ENCODE data around the gene ACSM3.
"Not testable (repeated sequence)": the region's sequence is repeated elsewhere in the genome, so short reads cannot be mapped to it uniquely, and the experiment has no call there.

Gene ACSM3

GRCh38 chr16:20763461-20764232 is at the start of gene ACSM3:
Gene ACSM3 (plus strand): TSS chr16:20764014. CDS start chr16:20770035, 6,021 bp downstream.
- peaks cover 17% of the 10 kb centered on the region for H3K4me1 Mint-ChIP-seq
- peak within 1 kb of the TSS; percentile 70 for H3K4me3 Mint-ChIP-seq
- H3K36me3 Mint-ChIP-seq: no peaks in the 10 kb centered on the region
- peak within 1 kb of the TSS; percentile 83 for H3K27ac Mint-ChIP-seq
- no peaks in the 10 kb centered on the region for H3K9me3 Mint-ChIP-seq
- DNase-seq (ENCODE audit: low spot score in 2 of 2): peak; percentile 22 to 78
- ATAC-seq: peak; percentile 98

DNA sequence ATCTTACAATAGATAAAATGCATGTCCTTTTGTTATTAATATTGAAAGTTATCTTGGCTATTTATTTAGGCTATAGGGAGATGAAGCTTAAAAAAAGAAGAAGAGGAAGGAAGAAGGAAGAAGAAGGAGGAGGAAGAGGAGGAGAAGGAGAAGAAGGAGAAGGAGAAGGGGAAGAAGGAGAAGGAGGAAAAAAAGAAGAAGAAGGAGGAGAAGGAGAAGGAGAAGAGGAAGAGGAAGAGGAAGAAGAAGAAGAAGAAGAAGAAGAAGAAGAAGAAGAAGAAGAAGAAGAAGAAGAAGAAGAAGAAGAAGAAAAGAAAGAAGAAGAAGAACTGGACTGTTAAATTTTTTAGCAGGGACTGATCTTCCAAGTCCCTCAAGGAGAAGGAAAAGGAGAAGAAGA is 46.1 kb upstream of the ACSM3 start:
- ATAC-seq; H3K4me3 Mint-ChIP-seq; H3K36me3 Mint-ChIP-seq; H3K4me1 Mint-ChIP-seq; DNase-seq (ENCODE audit: low spot score in 2 of 2); H3K27ac Mint-ChIP-seq; H3K9me3 Mint-ChIP-seq: not testable (repeated sequence)

DNA sequence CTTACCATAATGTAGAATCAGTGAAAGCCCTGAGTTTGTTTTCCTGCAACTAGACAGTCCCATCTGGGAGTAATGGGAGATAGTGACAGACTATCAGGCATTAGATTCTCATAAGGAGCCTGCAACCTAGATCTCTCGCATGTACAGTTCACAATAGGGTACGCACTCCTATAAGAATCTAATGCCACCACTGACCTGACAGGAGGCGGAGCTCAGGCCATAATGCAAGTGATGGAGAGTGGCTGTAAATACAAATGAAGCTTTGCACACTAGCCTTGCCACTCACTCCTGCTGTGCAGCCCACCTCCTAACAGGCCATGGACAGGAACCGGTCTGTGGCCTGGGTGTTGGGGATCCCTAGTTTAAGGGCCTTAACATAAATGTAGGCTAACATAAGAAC is 43.6 kb upstream of the ACSM3 start:
- no peak overlapping the region for H3K27ac Mint-ChIP-seq
- ATAC-seq (no peak), DNase-seq (ENCODE audit: low spot score in 2 of 2) (no peak)
- H3K4me1 Mint-ChIP-seq: no peaks in the 10 kb centered on the region
- no peak overlapping the region for H3K4me3 Mint-ChIP-seq
- H3K36me3 Mint-ChIP-seq: no peaks in the 10 kb centered on the region
- no peaks in the 10 kb centered on the region for H3K9me3 Mint-ChIP-seq

DNA sequence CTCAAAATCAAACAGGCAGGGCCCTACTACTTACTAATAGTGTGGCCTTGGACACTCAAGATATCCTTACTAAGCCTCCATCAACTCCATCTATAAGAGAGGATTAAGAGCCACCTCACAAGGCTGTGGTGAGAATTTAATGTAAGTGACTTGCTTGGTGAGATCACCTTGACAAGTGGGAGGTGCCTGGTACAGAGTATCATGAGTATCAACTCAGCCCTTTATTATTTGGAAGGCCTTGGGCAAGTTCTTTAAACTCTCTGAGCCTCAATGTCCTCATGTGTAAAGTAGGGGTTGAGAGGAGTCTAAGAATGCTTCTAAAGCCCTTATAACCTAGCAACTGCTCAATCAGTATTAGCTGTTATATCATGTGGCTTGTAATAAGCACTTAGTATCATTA is 37.2 kb upstream of the ACSM3 start:
- H3K27ac Mint-ChIP-seq: no peak overlapping the region
- no peaks in the 10 kb centered on the region for H3K9me3 Mint-ChIP-seq
- no peak overlapping the region for H3K4me3 Mint-ChIP-seq
- DNase-seq (ENCODE audit: low spot score in 2 of 2): no peak
- H3K36me3 Mint-ChIP-seq: no peaks in the 10 kb centered on the region
- ATAC-seq: no peak
- no peaks in the 10 kb centered on the region for H3K4me1 Mint-ChIP-seq

- Mint-ChIP-seq H3K36me3 (no peaks in the 10 kb centered on the region), H3K27ac (no peak overlapping the region), H3K4me1 (no peaks in the 10 kb centered on the region), H3K4me3 (no peak overlapping the region), H3K9me3 (no peaks in the 10 kb centered on the region)
- DNase-seq (ENCODE audit: low spot score in 2 of 2) (no peak), ATAC-seq (no peak)
These were observed 36.6 kb upstream of the ACSM3 start for GRCh38 chr16:20727181-20727580.

DNA sequence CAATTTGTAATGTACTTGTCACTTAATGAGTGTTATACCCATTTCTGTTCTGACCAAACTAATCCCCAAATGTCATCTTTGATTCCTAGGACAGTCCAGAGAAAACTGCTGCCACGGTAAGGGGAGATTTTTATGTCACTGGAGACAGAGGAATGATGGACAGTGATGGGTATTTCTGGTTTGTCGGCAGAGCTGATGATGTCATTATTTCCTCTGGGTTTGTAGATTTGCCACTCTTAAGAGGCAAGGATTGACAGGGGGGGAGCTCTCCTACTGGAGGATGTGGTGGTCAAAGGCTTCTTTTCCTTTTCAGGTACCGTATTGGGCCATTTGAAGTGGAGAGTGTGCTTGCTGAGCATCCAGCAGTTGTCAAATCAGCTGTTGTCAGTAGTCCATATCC is 34.7 kb upstream of the ACSM3 start:
- H3K4me3 Mint-ChIP-seq: no peak overlapping the region
- no peaks in the 10 kb centered on the region for H3K9me3 Mint-ChIP-seq
- ATAC-seq (no peak), DNase-seq (ENCODE audit: low spot score in 2 of 2) (no peak)
- H3K4me1 Mint-ChIP-seq: no peaks in the 10 kb centered on the region
- H3K27ac Mint-ChIP-seq: no peak overlapping the region
- H3K36me3 Mint-ChIP-seq: peaks cover 7% of the 10 kb centered on the region

- Mint-ChIP-seq H3K4me1 (peaks cover 6% of the 10 kb centered on the region), H3K36me3 (peaks cover 57% of the 10 kb centered on the region), H3K27ac (peak overlapping the region; percentile 30), H3K4me3 (no peak overlapping the region), H3K9me3 (no peaks in the 10 kb centered on the region)
- no peak for ATAC-seq
- no peak for DNase-seq (ENCODE audit: low spot score in 2 of 2)
These were observed 29.8 kb upstream of the ACSM3 start for GRCh38 chr16:20734056-20734455.

GRCh38 chr16:20734782-20735181 is 29.0 kb upstream of the ACSM3 start:
- Mint-ChIP-seq H3K4me3 (no peak overlapping the region), H3K27ac (peak overlapping the region; percentile 74), H3K4me1 (peaks cover 6% of the 10 kb centered on the region), H3K36me3 (peaks cover 61% of the 10 kb centered on the region), H3K9me3 (no peaks in the 10 kb centered on the region)
- ATAC-seq: no peak
- DNase-seq (ENCODE audit: low spot score in 2 of 2): no peak

DNA sequence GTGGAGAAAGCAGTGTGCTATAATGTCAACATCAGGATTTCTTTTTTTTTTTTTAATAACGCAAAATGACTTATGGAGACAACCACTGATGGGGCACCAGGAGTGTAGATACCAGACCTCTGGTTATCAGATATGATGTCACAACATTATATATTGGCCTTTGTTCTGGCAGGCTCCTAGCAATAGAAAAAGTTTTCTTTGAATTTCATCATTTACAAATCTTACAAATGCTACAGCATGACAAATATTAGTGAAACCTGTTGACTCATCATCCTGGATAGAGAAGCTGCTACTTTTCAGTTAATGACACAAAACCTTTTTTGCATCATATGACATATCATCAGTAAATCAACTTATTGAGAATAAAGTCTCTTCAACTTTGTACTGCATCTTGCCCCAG is 28.3 kb upstream of the ACSM3 start:
- ATAC-seq: peak; percentile 54
- H3K4me3 Mint-ChIP-seq: no peak overlapping the region
- H3K9me3 Mint-ChIP-seq: no peaks in the 10 kb centered on the region
- peaks cover 10% of the 10 kb centered on the region for H3K4me1 Mint-ChIP-seq
- H3K36me3 Mint-ChIP-seq: peaks cover 68% of the 10 kb centered on the region
- peak overlapping the region; percentile 74 for H3K27ac Mint-ChIP-seq
- no peak for DNase-seq (ENCODE audit: low spot score in 2 of 2)

DNA sequence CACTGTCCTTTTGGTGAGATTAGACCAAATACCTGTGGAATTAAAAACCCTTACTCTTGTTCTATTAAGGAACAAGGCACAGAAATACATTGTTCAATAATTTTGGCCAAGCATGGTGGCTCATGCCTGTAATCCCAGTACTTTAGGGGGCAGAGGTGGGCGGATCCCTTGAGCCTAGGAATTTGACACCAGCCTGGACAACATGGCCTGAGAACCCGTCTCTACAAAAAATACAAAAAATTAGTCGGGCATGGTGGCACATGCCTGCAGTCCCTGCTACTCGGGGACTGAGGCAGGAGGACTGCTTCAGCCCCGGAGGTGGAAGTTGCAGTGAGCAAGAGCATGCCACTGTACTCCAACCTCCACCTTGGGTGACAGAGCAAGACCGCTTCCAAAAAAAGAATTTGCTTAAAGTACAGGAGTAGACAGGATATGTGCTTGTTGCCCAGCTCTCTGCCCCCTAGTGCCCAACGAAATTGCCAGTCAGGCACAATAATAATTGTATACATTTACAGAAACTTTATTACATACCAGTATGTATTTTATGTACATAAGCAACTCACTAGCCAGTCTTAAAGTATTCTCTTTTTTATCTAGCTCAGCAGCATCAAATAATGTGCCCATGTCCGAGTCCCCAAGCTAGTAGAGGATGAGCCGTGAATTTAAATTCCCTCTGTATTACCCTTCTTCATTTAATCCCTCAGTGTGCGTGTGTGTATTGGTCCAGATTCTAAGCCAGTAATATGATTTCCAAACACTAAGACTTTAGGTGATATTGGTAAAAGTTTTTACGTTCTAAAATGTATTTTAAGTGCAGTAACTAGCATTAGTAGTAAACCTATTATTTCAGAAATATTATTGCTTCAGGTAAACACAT is 23.6 kb upstream of the ACSM3 start:
- Mint-ChIP-seq H3K4me1 (peaks cover 13% of the 10 kb centered on the region), H3K36me3 (peaks cover 66% of the 10 kb centered on the region), H3K27ac (peak overlapping the region; percentile 90), H3K9me3 (no peaks in the 10 kb centered on the region), H3K4me3 (peak overlapping the region; percentile 85)
- ATAC-seq (no peak), DNase-seq (ENCODE audit: low spot score in 2 of 2) (no peak)

DNA sequence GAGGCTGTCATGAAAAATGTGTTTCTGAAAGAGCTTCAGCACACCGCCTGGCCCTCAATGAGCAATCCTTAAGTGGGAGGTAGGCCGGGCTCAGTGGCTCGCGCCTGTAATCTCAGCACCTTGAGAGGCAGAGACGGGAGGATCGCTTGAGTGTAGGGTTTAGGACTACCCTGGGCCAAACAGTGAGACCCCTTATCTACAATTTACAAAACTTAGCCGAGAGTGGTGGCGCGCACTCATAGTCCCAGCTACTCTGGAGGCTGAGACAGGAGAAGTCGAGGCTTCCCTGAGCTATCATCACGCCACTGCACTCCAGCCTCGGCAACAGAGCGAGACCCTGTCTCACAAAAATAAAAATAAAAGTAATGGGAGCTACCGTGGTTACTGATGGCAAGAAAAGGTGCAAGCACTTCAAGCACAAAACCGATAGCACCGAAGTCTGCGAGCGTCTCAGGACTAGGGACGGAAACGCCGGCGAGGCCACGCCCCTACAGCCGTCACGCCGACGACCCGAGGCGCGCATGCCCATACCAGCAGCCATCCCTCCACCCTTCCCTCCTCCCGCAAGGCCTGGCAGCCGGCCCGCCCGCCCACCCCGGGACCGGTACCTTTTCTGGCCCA is 22.8 kb upstream of the ACSM3 start:
- ATAC-seq (peak; percentile 89), DNase-seq (ENCODE audit: low spot score in 2 of 2) (peak; percentile 81 to 94)
- peak overlapping the region; percentile 85 for H3K4me3 Mint-ChIP-seq
- H3K9me3 Mint-ChIP-seq: no peaks in the 10 kb centered on the region
- peaks cover 59% of the 10 kb centered on the region for H3K36me3 Mint-ChIP-seq
- peaks cover 13% of the 10 kb centered on the region for H3K4me1 Mint-ChIP-seq
- H3K27ac Mint-ChIP-seq: peak overlapping the region; percentile 90

- DNase-seq (ENCODE audit: low spot score in 2 of 2): peak; percentile 86 to 95
- no peaks in the 10 kb centered on the region for H3K9me3 Mint-ChIP-seq
- peak within 1 kb of the TSS; percentile 90 for H3K27ac Mint-ChIP-seq
- peaks cover 52% of the 10 kb centered on the region for H3K36me3 Mint-ChIP-seq
- peak within 1 kb of the TSS; percentile 85 for H3K4me3 Mint-ChIP-seq
- peak; percentile 98 for ATAC-seq
- peaks cover 12% of the 10 kb centered on the region for H3K4me1 Mint-ChIP-seq
These were observed 22.1 kb upstream of the ACSM3 start, which contains the start of gene THUMPD1 for GRCh38 chr16:20741554-20742285. Gene THUMPD1 (minus strand): TSS chr16:20741818. CDS start chr16:20741739, 79 bp downstream.

DNA sequence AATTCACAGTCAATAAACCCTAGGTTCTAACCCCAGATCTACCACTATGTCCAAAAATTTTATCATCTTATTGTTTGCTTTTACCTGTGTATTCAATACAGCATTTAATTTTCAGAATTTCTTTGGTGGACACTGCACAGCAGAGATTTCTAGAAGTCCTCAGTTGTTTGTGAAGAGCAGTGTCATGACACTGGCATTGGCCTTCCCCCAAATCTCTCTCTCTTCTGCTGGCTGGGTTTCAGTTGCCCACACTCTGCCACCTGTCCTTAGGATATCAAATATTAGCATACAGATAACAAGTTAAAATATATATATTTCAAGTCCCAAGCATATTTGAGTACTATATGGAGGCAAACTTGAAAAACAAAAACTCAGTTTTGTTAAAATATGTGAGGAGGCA is 20.2 kb upstream of the ACSM3 start:
- Mint-ChIP-seq H3K4me3 (no peak overlapping the region), H3K4me1 (peaks cover 7% of the 10 kb centered on the region), H3K9me3 (peaks cover 6% of the 10 kb centered on the region), H3K36me3 (peaks cover 33% of the 10 kb centered on the region), H3K27ac (no peak overlapping the region)
- no peak for ATAC-seq
- no peak for DNase-seq (ENCODE audit: low spot score in 2 of 2)

DNA sequence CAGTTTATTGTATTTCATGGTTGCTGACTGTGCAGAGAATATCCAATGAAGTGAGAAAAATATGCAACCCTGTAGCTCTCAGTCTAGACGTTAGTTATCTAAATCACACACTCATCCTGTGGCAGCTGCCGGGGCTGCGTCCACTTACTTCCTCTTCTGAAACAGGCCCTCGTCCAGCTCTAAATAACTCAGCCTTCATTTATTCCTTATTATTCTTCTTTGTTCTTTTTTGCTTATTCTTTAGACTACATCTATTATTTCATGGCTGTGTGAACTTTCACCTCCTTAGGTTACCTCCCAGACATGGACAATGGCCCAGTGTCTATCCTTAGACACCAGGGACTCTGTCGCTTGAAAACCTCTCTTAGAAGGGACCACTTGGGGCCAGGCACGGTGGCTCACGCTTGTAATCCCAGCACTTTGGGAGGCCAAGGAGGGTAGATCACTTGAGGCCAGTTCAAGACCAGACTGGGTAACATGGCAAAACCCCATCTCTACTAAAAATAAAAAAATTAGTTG is 18.8 kb upstream of the ACSM3 start:
- DNase-seq (ENCODE audit: low spot score in 2 of 2) (no peak), ATAC-seq (no peak)
- H3K36me3 Mint-ChIP-seq: peaks cover 22% of the 10 kb centered on the region
- H3K4me1 Mint-ChIP-seq: peaks cover 7% of the 10 kb centered on the region
- H3K9me3 Mint-ChIP-seq: peaks cover 6% of the 10 kb centered on the region
- H3K27ac Mint-ChIP-seq: no peak overlapping the region
- H3K4me3 Mint-ChIP-seq: no peak overlapping the region

- peaks cover 7% of the 10 kb centered on the region for H3K36me3 Mint-ChIP-seq
- H3K27ac Mint-ChIP-seq: no peak overlapping the region
- H3K4me3 Mint-ChIP-seq: no peak overlapping the region
- DNase-seq (ENCODE audit: low spot score in 2 of 2) (no peak), ATAC-seq (no peak)
- H3K9me3 Mint-ChIP-seq: peaks cover 6% of the 10 kb centered on the region
- H3K4me1 Mint-ChIP-seq: no peaks in the 10 kb centered on the region
These were observed 17.4 kb upstream of the ACSM3 start for GRCh38 chr16:20746461-20746860.
